ENCODE data around the gene EFCAB8. TPM values are rescaled to one million over a fixed set of nuclear protein-coding genes. Genes with fewer than 3 reads are reported as not detected.
A peak's percentile ranks its signal among the peaks of the same experiment; 100 is the strongest.
"Not testable (repeated sequence)": the region's sequence is repeated elsewhere in the genome, so short reads cannot be mapped to it uniquely, and the experiment has no call there.

EFCAB8 gene
- total RNA-seq, 2 donors from 2014 or later, result 0.78 to 3.1 TPM

DNA sequence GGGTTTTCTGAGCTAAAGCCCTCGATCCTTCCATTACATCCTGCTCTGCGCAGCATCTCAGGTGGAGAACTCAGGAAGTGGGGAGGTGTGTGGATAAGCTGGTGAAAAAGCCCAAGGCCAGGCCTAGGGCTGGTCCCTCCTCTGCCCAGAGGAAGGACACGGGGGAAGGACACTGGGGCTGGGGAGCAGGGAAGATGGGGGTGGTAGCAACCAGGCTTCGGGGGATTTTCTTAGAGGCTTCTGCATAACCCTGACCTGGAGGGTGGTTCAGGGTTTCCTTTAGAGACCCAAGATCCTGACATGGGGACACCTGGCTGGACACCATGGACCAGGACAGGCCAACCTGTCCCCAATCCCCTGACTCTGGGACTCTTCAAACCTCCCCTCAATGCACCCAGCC lies 107.7 kb downstream of the EFCAB8 start:
- Mint-ChIP-seq H3K36me3 (no peaks in the 10 kb centered on the region), H3K27me3 (no peaks in the 10 kb centered on the region), H3K9me3 (no peaks in the 10 kb centered on the region), H3K27ac (peak overlapping the region in 1 of 2 donors; percentile 45), H3K4me1 (ENCODE audit: low read depth in 2 of 2) (peaks cover 20 to 26% of the 10 kb centered on the region in 2 donors), H3K4me3 (peak overlapping the region; percentile 13)
- DNase-seq (ENCODE audit: low spot score), result peak; percentile 48
- no peak for ATAC-seq

- peaks cover 20 to 26% of the 10 kb centered on the region in 2 donors for H3K4me1 Mint-ChIP-seq (ENCODE audit: low read depth in 2 of 2)
- no peaks in the 10 kb centered on the region for H3K36me3 Mint-ChIP-seq
- H3K9me3 Mint-ChIP-seq, result no peaks in the 10 kb centered on the region
- H3K4me3 Mint-ChIP-seq, result peak overlapping the region; percentile 13
- no peaks in the 10 kb centered on the region for H3K27me3 Mint-ChIP-seq
- H3K27ac Mint-ChIP-seq, result peak overlapping the region in 1 of 2 donors; percentile 45
- peak; percentile 61 for DNase-seq (ENCODE audit: low spot score)
- peak; percentile 38 to 45 for ATAC-seq
These were observed 108.4 kb downstream of the EFCAB8 start for GRCh38 chr20:32966881-32967781.

GRCh38 chr20:32967961-32968457 lies 109.3 kb downstream of the EFCAB8 start:
- DNase-seq (ENCODE audit: low spot score) (peak; percentile 42), ATAC-seq (no peak)
- Mint-ChIP-seq H3K4me1 (ENCODE audit: low read depth in 2 of 2) (peaks cover 20 to 26% of the 10 kb centered on the region in 2 donors), H3K4me3 (no peak overlapping the region), H3K27ac (peak overlapping the region in 1 of 2 donors; percentile 45), H3K36me3 (no peaks in the 10 kb centered on the region), H3K27me3 (no peaks in the 10 kb centered on the region), H3K9me3 (no peaks in the 10 kb centered on the region)

DNA sequence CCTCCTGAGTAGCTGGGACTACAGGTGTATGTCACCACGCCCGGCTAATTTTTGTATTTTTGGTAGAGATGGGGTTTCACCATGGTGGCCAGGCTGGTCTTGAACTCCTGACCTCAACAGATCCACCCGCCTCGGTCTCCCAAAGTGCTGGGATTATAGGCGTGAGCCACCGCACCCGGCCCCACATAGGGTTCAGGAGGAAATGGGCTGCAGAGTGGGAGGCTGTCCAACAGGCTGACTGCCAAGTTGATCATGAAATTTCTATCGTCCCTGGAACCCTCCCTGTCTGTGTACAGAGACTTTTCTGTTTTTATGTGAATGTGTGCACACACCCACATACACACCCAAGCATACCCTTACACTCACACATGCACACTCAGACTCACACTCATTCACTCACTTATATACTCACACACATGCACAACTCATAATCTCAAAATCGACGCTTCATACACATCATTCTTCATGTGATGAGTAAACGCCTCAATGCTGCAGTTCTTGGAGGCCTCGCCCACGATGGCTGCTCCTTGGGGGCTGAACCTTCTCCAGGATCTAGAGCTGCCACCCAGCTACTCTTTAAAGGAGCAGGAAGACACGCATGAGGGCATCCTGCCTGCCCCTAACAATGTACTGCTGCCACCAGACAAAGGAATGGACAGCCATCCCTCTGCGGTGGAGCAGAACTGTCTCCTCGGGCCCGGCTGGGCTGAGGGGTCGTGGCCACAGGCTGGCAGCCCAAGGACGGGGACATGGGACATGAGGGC lies 109.9 kb downstream of the EFCAB8 start:
- ATAC-seq, result no peak
- Mint-ChIP-seq H3K4me1 (ENCODE audit: low read depth in 2 of 2) (peaks cover 20 to 26% of the 10 kb centered on the region in 2 donors), H3K27ac (no peak overlapping the region)

DNA sequence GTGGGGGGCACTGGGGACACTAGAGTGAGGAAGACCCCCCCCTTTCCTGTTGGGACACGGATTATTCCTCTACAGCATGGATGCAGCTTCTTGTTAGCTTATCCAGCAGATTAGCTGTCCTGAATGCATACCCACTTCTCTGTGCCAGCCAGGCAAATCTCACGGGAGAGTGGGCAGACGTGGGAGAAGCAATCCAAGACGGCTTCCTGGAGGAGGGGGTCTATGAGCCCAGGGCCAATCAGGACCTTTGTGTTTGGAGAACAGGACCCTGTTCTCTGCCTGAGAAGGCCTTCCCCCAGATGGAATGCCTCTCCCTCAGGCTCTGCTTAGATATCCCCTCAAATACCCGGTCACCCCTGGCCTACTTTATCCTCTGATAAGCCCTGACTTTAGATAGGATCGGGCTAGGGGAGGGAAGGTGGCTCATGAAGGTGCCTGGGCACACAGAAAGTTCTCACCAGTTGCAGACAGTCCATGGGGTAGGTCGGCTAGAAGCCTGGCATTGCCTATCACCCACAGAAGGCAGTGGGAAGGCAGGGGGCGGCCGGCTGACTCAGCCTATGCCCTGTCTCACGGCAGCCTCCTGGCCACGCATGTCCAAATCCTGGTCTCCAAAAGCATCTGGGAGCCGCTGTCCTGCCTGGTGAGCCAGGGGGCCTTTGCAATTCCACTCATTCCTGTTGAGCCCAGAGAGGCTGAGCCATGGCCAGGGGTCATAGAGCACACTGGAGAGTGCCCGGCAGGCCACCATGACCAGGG lies 110.8 kb downstream of the EFCAB8 start:
- Mint-ChIP-seq H3K9me3 (no peaks in the 10 kb centered on the region), H3K4me3 (peak overlapping the region; percentile 20), H3K27ac (peak overlapping the region in 1 of 2 donors; percentile 43), H3K36me3 (no peaks in the 10 kb centered on the region), H3K4me1 (ENCODE audit: low read depth in 2 of 2) (peaks cover 15 to 26% of the 10 kb centered on the region in 2 donors), H3K27me3 (no peaks in the 10 kb centered on the region)
- ATAC-seq (no peak), DNase-seq (ENCODE audit: low spot score) (peak; percentile 49)

More for the DNA sequence above, 109.9 kb downstream of the EFCAB8 start:
- Mint-ChIP-seq H3K27me3 (no peaks in the 10 kb centered on the region), H3K4me3 (no peak overlapping the region), H3K36me3 (no peaks in the 10 kb centered on the region), H3K9me3 (no peaks in the 10 kb centered on the region)
- no peak for DNase-seq (ENCODE audit: low spot score)

DNA sequence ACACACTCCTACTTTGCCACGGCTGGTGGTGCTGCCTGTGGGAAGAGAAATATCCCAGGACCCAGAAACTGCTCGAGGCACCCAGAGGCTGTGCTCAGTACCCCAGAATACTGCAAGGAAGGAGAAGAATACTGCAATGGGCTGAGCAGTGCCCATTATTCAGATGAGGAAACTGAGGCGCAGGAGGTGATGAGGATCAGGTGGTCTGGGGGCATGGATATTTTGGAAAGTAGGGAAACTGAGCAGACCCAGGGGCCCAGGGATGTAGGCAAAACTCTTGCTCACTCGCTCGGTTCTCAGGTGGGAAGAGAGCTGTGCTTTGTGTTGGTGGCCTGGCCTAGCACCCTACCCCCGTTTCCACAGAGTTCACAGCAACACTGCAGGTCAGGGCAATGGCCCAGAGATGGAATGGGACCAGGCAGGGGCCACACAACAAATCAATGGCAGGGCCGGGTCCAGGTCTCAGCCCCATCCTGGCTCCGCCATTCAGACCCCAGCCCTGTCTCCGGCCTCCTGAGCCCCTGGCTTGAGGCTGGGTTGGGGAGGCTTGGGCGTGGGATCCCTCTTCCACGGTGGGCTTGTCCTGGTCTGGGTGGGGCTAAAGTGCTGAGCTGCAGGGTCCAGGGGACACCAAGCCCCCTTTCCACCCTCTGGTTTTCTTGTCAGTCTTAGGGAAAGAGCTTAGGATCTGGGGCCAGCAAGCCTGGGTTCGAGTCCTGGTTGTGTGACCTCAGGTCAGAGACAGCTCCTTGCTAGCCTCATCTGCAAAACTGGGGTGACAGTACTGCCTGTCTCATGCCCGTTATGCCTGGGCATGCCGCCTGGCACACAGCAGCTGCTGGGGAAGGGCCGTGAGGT lies 111.6 kb downstream of the EFCAB8 start:
- peak; percentile 51 for DNase-seq (ENCODE audit: low spot score)
- no peaks in the 10 kb centered on the region for H3K27me3 Mint-ChIP-seq
- no peak for ATAC-seq
- H3K36me3 Mint-ChIP-seq, result no peaks in the 10 kb centered on the region
- peak overlapping the region in 1 of 2 donors; percentile 43 for H3K27ac Mint-ChIP-seq
- no peaks in the 10 kb centered on the region for H3K9me3 Mint-ChIP-seq
- H3K4me3 Mint-ChIP-seq, result peak overlapping the region; percentile 20
- H3K4me1 Mint-ChIP-seq (ENCODE audit: low read depth in 2 of 2), result peaks cover 22 to 29% of the 10 kb centered on the region in 2 donors

DNA sequence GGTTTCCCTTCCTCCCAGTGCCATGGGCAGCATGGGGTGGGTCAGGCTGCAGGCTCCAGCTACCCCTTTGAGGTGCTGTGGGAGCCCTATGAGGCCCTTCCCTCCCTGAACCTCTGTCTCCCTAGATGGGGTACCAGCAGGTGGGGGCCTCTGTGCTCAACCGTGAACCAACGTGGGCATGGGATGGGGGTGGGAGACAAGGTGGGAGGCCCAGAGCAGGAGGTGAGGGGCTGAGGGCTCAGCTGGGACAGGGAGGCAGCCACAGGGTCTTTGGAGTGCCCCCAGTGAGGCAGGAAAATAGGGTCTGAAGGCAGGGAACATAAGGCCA lies 112.2 kb downstream of the EFCAB8 start:
- Mint-ChIP-seq H3K4me3 (no peak overlapping the region), H3K27ac (no peak overlapping the region), H3K9me3 (no peaks in the 10 kb centered on the region), H3K27me3 (no peaks in the 10 kb centered on the region), H3K4me1 (ENCODE audit: low read depth in 2 of 2) (peaks cover 22 to 28% of the 10 kb centered on the region in 2 donors), H3K36me3 (no peaks in the 10 kb centered on the region)
- no peak for ATAC-seq
- DNase-seq (ENCODE audit: low spot score), result peak; percentile 25

DNA sequence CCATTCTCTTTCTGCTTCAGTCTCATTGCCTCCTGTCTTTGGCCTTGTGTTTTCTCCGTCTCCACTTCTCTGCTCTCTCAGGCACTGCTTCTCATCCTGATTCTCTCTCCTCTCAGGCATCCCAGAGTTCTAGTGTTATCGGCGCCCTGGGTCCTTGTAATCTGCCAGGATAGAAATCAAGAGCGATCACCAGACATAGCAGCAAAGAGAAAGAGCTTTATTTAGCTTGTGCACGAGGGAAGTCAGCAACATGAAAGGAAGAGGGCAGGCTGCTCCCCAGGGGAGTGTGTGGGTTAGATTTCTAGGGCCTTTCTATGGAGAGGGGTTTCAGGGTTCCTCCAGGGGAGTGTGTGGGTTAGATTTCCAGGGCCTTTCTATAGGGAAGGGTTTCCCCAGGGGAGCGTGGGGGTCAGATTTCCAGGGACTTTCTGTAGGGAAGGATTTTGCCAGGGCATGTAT lies 113.0 kb downstream of the EFCAB8 start:
- DNase-seq (ENCODE audit: low spot score) (no peak), ATAC-seq (peak; percentile 22 to 33)
- Mint-ChIP-seq H3K9me3 (no peaks in the 10 kb centered on the region), H3K4me1 (ENCODE audit: low read depth in 2 of 2) (peaks cover 19 to 28% of the 10 kb centered on the region in 2 donors), H3K27me3 (no peaks in the 10 kb centered on the region), H3K27ac (no peak overlapping the region), H3K36me3 (no peaks in the 10 kb centered on the region), H3K4me3 (no peak overlapping the region)

DNA sequence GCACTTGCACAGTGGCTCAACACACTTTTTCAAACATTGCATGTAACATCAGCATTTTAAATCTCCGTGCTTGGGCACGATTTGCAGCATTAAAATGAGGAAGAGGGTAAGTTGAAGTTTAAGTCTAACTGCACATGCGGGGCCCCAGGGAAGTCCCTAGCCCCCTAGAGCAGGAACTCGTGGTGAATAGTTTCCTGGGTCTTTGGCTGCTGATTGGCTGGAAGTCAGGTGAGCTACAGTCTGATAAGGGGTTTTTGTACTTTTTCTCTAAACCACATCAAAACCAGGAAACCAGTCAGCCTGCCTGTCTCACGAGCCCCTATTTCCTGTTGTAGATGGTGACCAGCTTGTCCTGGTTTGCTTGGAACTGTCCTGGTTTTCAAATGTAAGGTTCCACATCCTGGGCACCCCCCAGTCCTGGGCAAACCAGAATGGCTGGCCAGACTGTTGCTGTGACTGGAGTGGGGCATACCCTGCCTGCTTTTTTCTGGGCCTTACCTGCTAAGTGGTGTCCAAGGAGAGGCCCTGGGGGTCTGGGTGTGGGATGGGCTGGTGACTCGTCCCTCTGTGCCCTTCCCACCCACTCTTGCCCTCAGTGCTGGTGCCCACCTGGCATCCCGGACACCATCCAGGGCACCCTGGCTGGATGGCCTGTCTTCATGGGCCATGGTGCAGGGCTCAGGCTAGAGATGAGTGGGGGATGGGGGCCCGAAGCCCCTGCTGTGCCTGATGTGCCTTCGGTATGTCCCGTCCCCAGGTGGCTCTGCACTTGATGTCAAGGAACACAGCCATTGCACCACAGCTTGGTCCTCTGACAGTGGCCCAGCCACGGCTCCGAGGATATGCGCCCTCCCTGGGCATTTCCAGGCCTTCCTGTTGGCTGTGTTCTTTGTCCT lies 113.7 kb downstream of the EFCAB8 start:
- H3K4me3 Mint-ChIP-seq, result no peak overlapping the region

DNA sequence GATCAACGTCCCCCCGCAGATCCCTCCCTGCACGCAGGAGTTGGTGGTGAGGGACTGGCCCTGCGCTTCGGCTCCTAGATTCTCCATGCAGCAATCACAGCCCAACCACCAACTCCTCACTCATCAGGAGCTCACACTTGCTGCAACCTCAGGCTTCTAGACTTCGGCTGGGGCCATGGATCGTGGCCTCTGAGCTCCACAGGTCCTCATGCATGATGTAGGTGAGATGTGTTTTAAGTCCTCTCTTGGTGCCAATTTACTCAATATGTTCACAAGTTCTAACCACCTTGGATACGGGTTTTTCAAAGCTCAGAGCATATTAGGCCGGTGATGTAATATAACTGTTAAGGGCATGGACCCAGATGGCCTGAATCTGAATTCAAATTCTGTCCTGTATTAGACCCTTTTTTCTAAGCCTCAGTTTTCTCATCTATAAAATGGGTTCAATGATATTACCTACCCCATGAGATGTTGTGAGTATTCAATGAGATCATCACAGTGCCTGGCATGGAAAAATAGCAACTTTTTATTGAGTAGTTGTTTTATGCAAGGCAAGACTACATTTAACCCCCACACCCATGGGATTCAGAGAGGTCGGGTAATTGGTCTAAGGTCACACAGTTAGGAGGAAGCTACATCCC lies 114.5 kb downstream of the EFCAB8 start:
- Mint-ChIP-seq H3K4me1 (ENCODE audit: low read depth in 2 of 2) (peaks cover 7 to 18% of the 10 kb centered on the region in 2 donors), H3K27ac (no peak overlapping the region), H3K36me3 (no peaks in the 10 kb centered on the region), H3K27me3 (no peaks in the 10 kb centered on the region), H3K4me3 (no peak overlapping the region), H3K9me3 (no peaks in the 10 kb centered on the region)
- DNase-seq (ENCODE audit: low spot score) (peak; percentile 54), ATAC-seq (peak; percentile 36 to 40)

More for the DNA sequence above, 113.7 kb downstream of the EFCAB8 start:
- ATAC-seq (peak; percentile 86 to 89), DNase-seq (ENCODE audit: low spot score) (peak; percentile 77)
- no peak overlapping the region for H3K27ac Mint-ChIP-seq
- no peaks in the 10 kb centered on the region for H3K9me3 Mint-ChIP-seq
- no peaks in the 10 kb centered on the region for H3K36me3 Mint-ChIP-seq
- no peaks in the 10 kb centered on the region for H3K27me3 Mint-ChIP-seq
- peaks cover 12 to 22% of the 10 kb centered on the region in 2 donors for H3K4me1 Mint-ChIP-seq (ENCODE audit: low read depth in 2 of 2)

- Mint-ChIP-seq H3K27ac (peak overlapping the region in 1 of 2 donors; percentile 7), H3K4me1 (ENCODE audit: low read depth in 2 of 2) (peaks cover 7 to 15% of the 10 kb centered on the region in 2 donors)
- not testable (repeated sequence) for H3K4me3 Mint-ChIP-seq, H3K27me3 Mint-ChIP-seq, H3K9me3 Mint-ChIP-seq, ATAC-seq, H3K36me3 Mint-ChIP-seq
- peak; percentile 31 for DNase-seq (ENCODE audit: low spot score)
These were observed 115.7 kb downstream of the EFCAB8 start for GRCh38 chr20:32974204-32975064.

All from natural killer cell treated with Interleukin-12 subunit alpha and Interleukin-12 subunit beta and Interleukin-15 and Interleukin-18, amount 100 ng/mL, for 72 hours (primary cell).